Keratinocyte (primary cell): Measurements from ENCODE around the gene ZNF610.

ENCODE experiments used
- EZH2 ChIP-seq: IDR thresholded peaks from one replicate; pipeline ENCODE4 v1.6.1; 2012; ENCODE audit warnings: inconsistent platforms, mild to moderate bottlenecking, low read length, moderate library complexity
- TF ChIP-seq, protein P1 (sequence below), 3 experiments: IDR thresholded peaks in 1 of 3; conservative IDR thresholded peaks in 1 of 3; optimal IDR thresholded peaks in 1 of 3; 2 replicates in 2 of 3; 3 replicates in 1 of 3; pipeline versions ENCODE3 to v1.5.1; 2011; ENCODE audit warnings: low read length in 3 of 3, mild to moderate bottlenecking in 3 of 3, moderate library complexity in 2 of 3, control low read depth in 1 of 3, inconsistent platforms in 1 of 3; ENCODE audit not compliant: insufficient read depth in 2 of 3; ENCODE audit errors: extremely low read depth in 1 of 3

- TF ChIP-seq, protein P1, sequence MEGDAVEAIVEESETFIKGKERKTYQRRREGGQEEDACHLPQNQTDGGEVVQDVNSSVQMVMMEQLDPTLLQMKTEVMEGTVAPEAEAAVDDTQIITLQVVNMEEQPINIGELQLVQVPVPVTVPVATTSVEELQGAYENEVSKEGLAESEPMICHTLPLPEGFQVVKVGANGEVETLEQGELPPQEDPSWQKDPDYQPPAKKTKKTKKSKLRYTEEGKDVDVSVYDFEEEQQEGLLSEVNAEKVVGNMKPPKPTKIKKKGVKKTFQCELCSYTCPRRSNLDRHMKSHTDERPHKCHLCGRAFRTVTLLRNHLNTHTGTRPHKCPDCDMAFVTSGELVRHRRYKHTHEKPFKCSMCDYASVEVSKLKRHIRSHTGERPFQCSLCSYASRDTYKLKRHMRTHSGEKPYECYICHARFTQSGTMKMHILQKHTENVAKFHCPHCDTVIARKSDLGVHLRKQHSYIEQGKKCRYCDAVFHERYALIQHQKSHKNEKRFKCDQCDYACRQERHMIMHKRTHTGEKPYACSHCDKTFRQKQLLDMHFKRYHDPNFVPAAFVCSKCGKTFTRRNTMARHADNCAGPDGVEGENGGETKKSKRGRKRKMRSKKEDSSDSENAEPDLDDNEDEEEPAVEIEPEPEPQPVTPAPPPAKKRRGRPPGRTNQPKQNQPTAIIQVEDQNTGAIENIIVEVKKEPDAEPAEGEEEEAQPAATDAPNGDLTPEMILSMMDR (optimal IDR thresholded peaks at IDR 0.05 in 1 of 3, IDR thresholded peaks at IDR 0.05 in 1 of 3, conservative IDR thresholded peaks at IDR 0.05 in 1 of 3; ENCODE audit: extremely low read depth in 1 of 3, insufficient read depth in 2 of 3, low read length in 3 of 3) = no peak
- no peak for TF ChIP-seq EZH2
These were observed 843 bp downstream of the ZNF610 start for GRCh38 chr19:52336791-52337381.
